ENCODE measurements around the gene IER2. TPM values are rescaled to one million over a fixed set of nuclear protein-coding genes. Genes with fewer than 3 reads are reported as not detected.
A peak's percentile ranks its signal among the peaks of the same experiment; 100 is the strongest.
"Not testable (repeated sequence)": the region's sequence is repeated elsewhere in the genome, so short reads cannot be mapped to it uniquely, and the experiment has no call there.

The IER2 gene
- total and polyA plus RNA-seq, 8 donors: 32.4 to 179 (median 41.1) TPM

DNA sequence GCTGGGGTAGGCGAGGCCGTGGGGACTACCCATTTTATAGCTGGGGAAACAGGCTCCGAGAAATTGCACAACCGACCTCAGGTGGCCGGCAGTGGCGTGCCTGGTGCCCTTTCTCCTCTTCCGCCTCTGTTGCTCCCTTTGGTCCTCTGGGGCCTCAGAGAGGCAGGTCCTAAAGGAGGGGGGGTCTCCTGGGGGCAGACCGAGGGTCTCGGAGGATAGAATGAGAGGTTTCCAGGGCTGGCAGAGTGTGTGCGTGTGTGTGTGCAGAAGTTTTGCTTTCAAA is 11.4 kb upstream of the IER2 start:
- FAIRE-seq: no peak
- Histone ChIP-seq H3K36me3 (peaks cover 0 to 38% (median 8%) of the 10 kb centered on the region in 3 donors), H3K4me3 (no peak overlapping the region), H3K9me3 (no peaks in the 10 kb centered on the region), H3K27me3 (no peaks in the 10 kb centered on the region), H3K27ac (no peak overlapping the region), H3K4me1 (no peaks in the 10 kb centered on the region)
- TF ChIP-seq, protein P1, sequence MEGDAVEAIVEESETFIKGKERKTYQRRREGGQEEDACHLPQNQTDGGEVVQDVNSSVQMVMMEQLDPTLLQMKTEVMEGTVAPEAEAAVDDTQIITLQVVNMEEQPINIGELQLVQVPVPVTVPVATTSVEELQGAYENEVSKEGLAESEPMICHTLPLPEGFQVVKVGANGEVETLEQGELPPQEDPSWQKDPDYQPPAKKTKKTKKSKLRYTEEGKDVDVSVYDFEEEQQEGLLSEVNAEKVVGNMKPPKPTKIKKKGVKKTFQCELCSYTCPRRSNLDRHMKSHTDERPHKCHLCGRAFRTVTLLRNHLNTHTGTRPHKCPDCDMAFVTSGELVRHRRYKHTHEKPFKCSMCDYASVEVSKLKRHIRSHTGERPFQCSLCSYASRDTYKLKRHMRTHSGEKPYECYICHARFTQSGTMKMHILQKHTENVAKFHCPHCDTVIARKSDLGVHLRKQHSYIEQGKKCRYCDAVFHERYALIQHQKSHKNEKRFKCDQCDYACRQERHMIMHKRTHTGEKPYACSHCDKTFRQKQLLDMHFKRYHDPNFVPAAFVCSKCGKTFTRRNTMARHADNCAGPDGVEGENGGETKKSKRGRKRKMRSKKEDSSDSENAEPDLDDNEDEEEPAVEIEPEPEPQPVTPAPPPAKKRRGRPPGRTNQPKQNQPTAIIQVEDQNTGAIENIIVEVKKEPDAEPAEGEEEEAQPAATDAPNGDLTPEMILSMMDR (IDR thresholded peaks at IDR 0.05): no peak
- ATAC-seq: no peak
- DNase-seq: no peak
- intact Hi-C loops (cut with DNase I): no loop called here
- 81 to 84% methylated on average over 10 of the region's 10 CpGs for WGBS, 2 donors

DNA sequence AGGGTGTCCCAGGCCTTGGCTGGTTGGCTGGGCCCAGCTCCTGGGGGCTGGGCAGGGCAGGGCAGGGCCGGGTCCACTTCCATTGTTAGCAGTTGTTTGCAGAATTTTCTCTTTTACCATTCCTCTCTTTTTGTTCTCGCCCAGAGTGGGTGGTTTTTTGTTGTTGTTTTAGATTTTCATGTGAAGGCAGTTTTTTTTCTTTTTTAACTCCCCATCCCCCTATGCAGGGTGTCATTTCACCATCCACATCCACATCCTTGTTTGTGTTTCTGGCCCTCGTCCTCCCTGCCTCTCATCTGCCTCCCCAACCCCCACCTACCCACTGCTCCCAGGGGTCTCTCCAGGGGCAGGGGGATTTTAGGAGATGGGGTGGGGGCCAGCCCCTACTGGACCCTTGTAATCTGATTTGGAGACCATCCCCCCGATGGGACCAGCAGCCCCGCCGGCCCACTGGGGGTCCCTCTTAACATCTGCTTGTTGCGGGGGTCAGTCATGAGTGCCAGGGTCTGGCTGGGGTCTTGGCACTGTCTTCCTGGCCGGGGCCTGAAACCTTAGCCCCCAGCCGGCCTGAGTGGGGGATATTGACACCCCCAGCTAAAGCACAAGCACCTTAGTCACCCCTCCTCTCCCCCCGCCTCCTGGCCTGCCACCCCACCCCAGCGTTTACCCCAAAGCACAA is 10.4 kb upstream of the IER2 start:
- DNase-seq: peak in 2 of 6 donors; percentile 53 to 62
- H3K4me1 ChIP-seq: no peaks in the 10 kb centered on the region
- H3K36me3 ChIP-seq: peaks cover 0 to 38% (median 8%) of the 10 kb centered on the region in 3 donors
- intact Hi-C loops (cut with DNase I): no loop called here
- no peak overlapping the region for H3K27ac ChIP-seq
- no peaks in the 10 kb centered on the region for H3K27me3 ChIP-seq
- no peaks in the 10 kb centered on the region for H3K9me3 ChIP-seq
- 76 to 79% methylated on average over 11 of the region's 11 CpGs for WGBS, 2 donors
- FAIRE-seq: no peak
- H3K4me3 ChIP-seq: no peak overlapping the region
- no peak for ATAC-seq
- TF ChIP-seq, protein P1 (IDR thresholded peaks at IDR 0.05): no peak

DNA sequence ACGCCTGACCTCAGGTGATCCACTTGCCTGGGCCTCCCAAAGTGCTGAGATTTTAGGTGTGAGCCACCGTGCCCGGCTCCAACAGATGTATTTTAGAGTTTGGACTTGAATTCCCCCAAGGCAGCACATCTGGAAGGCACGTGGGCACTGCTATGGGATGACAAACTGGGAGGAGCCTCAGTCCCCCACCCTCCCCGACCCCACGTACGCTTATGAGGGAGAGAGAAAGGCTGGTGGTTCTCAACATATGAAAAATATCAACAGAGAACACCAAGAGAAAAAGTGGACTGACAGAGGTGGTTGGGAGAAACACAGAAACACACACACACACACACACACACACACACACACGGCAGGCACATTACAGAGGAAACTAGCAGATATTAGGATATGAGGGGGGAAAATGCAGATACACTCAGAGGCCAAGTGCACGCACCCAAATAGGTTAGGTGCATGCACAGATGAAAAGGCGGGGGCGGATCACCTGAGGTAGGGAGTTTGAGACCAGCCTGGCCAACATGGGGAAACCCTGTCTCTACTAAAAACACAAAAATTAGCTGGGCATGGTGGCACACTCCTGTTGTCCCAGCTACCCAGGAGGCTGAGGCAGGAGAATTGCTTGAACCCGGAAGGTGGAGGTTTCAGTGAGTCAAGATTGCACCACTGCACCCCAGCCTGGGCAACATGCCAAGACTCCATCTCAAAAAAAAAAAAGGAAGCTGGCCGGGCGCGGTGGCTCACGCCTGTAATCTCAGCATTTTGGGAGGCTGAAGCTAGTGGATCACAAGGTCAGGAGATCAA is 3.2 kb upstream of the IER2 start:
- Histone ChIP-seq H3K27ac (no peak overlapping the region), H3K4me1 (peaks cover 0 to 6% (median 3%) of the 10 kb centered on the region in 3 donors), H3K9me3 (no peaks in the 10 kb centered on the region), H3K4me3 (no peak overlapping the region), H3K36me3 (no peaks in the 10 kb centered on the region), H3K27me3 (no peaks in the 10 kb centered on the region)
- TF ChIP-seq, protein P1 (IDR thresholded peaks at IDR 0.05): no peak
- no peak for FAIRE-seq
- WGBS, 2 donors: 73 to 75% methylated on average over 15 to 16 of the region's 16 CpGs
- intact Hi-C loops (cut with DNase I): no loop called here
- ATAC-seq: no peak
- no peak for DNase-seq

DNA sequence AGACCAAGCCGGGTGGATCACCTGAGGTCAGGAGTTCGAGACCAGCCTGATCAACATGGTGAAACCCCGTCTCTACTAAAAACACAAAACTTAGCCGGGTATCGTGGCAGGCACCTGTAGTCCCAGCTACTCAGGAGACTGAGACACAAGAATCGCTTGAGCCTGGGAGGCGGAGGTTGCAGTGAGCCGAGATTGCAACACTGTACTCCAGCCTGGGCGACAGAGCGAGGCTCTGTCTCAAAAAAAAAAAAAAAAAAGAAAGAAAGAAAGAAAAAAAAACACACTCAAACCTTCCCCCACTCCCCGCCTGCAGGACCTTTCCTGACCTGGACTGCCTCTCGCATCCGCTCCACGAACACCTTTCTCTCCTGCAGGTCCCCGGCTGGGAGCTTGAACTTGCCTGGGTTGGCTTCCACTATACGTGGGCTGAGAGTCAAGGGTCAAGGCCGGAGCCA is 1.0 kb upstream of the IER2 start:
- H3K9me3 ChIP-seq; DNase-seq; H3K4me1 ChIP-seq; FAIRE-seq; ATAC-seq; H3K36me3 ChIP-seq; intact Hi-C loops (cut with DNase I); H3K27me3 ChIP-seq: not testable (repeated sequence)
- 19 to 31% methylated on average over 17 of the region's 17 CpGs for WGBS, 2 donors
- Histone ChIP-seq H3K27ac (peak overlapping the region in 2 of 4 donors; percentile 99), H3K4me3 (peak overlapping the region; percentile 53 to 100 (median 91))

DNA sequence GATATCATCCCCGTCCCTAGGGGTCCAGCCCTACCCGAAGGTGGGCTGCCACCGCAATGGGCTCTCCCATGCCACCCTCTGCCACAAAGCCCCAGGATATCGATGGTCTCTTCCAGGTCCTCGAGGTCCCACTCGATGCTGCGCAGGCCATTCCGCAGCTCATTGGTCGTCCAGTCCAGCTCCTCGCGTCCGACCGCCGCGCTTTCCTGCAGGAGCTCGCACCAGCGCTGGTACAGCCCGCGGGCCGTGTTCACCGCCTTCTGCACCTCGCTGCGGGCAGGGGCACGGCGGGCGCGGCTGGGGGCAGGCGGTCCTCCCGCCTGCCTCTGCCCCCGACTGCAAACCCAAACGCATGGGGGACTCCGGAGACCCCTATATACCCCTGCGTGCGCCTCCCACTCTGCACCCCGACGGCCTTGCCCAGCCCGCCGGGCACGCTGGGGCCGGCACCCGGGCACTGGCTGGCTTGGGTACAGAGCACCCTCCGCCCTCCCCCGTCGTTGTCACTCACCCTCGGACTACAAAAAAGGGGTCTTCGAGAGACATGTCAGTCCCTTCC is 504 bp upstream of the IER2 start:
- H3K4me1 ChIP-seq: peaks cover 0 to 6% (median 3%) of the 10 kb centered on the region in 3 donors
- peak overlapping the region; percentile 89 to 99 (median 96) for H3K27ac ChIP-seq
- FAIRE-seq (no peak), DNase-seq (peak in 4 of 6 donors; percentile 64 to 89 (median 74)), ATAC-seq (peak; percentile 0 to 5 (median 1))
- WGBS, 2 donors: 1% methylated on average over 46 of the region's 46 CpGs
- TF ChIP-seq, protein P1 (IDR thresholded peaks at IDR 0.05): no peak
- no peaks in the 10 kb centered on the region for H3K9me3 ChIP-seq
- no peaks in the 10 kb centered on the region for H3K27me3 ChIP-seq
- intact Hi-C loops (cut with DNase I): no loop called here
- H3K4me3 ChIP-seq: peak overlapping the region; percentile 53 to 100 (median 91)
- H3K36me3 ChIP-seq: no peaks in the 10 kb centered on the region

All from pancreas (tissue), 10 donors.